IPS-20b (cell line): Measurements from ENCODE around the gene ZNRD2.

Experiments
- H3K27ac ChIP-seq: one replicate; pipeline ENCODE4 v1.5.1; 2013; ENCODE audit warnings: low read length
- H3K27me3 ChIP-seq: 2 replicates; pipeline ENCODE4 v1.6.1; 2013; ENCODE audit warnings: mild to moderate bottlenecking, low read length, inconsistent platforms; ENCODE audit not compliant: insufficient read depth
- H3K36me3 ChIP-seq: 2 replicates; pipeline ENCODE4 v1.6.1; 2013; ENCODE audit warnings: low read depth, mild to moderate bottlenecking, inconsistent platforms, low read length, moderate library complexity; ENCODE audit not compliant: insufficient read depth
- H3K4me1 ChIP-seq: 2 replicates; pipeline ENCODE4 v1.6.1; 2013; ENCODE audit warnings: mild to moderate bottlenecking, control low read depth, inconsistent platforms, low read length, moderate library complexity; ENCODE audit not compliant: insufficient read depth
- H3K4me3 ChIP-seq: 2 replicates; pipeline ENCODE4 v1.5.1; 2013; ENCODE audit warnings: mild to moderate bottlenecking, low read length, inconsistent platforms
- H3K9ac ChIP-seq: 2 replicates; pipeline ENCODE4 v1.6.1; 2013; ENCODE audit warnings: low read depth, mild to moderate bottlenecking, inconsistent platforms, low read length, moderate library complexity
- H3K9me3 ChIP-seq: 2 replicates; pipeline ENCODE4 v1.6.1; 2013; ENCODE audit warnings: mild to moderate bottlenecking, low read depth, low read length, inconsistent platforms; ENCODE audit not compliant: insufficient read depth

Gene ZNRD2

DNA sequence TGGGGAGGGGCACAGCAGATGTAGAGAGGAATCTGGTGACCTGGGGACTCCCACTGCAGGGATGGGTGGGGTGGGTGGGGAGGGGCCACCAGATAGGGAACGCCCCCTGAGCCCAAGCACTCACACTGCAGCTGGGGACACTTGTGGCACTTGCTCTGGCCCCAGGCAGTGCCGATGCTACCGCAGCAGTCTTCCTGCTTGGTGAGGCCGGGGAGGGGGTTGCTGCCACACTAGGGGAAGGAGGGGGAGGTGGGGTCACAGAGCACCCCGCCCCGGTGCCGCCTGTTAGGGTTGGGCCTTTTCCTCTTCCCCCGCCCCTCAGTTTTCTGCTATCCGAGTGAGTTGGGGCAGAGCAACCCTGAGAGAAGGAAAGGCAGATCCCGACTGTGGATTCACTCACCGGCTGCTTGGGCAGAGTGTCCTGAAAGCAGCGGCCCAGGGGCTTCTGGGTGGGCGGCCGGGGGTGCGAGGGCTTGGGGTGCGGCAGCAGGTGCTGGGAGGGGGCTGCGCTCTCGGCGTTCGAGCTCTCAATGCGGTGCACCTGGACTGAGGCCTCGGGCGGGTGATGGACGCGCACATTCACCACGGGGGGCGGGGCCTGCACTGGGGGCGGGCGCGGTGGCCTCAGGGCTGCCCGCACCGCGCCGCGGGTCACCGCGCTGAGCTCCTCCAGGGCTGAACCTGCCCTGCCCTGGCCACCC lies 16.8 kb upstream of the ZNRD2 start:
- Histone ChIP-seq H3K36me3 (no peaks in the 10 kb centered on the region), H3K9ac (no peak overlapping the region), H3K4me1 (peaks cover 14% of the 10 kb centered on the region), H3K4me3 (peak overlapping the region; percentile 63; the same call in 1 of the 2 replicates), H3K27me3 (peaks cover 72% of the 10 kb centered on the region), H3K9me3 (no peaks in the 10 kb centered on the region), H3K27ac (no peak overlapping the region)

DNA sequence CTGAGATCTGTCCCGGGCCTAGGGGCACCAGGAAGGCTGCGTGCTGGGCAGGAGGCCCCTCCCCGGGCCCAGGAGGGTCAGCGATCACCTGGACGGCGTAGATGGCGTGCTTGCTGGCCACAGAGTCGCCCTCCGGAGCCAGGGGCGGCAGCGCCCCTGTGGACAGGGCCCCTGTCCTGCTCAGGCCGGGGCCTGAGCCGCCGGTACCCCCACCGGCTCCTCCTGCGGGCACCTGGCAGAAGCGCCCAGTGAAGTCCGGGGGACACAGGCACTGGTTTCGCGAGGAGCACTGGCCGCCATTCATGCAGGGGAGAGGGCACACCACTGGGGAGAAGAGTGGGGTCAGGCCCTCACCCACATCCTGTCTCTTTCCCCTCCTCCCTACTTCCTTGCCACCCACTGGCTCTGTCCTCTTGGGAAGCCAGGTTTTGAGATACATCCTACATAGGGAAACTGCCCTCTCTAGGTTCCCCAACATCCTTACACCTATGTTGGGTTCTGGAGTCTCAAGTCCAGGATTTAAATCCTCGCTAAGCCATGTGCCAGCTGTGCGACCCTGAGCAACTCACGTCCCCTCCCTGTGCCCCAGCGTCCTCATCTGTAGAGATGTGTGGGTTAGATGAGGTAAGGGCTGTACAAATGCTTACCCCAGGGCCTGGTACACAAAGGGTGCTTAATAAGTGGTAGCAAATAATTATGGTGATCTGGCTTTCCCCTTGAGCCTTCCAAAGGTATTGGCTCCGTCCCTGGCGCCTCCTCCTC lies 16.0 kb upstream of the ZNRD2 start:
- Histone ChIP-seq H3K9ac (no peak overlapping the region), H3K9me3 (no peaks in the 10 kb centered on the region), H3K4me1 (peaks cover 19% of the 10 kb centered on the region), H3K27me3 (peaks cover 72% of the 10 kb centered on the region), H3K27ac (no peak overlapping the region), H3K36me3 (no peaks in the 10 kb centered on the region), H3K4me3 (peak overlapping the region; percentile 63; the same call in 1 of the 2 replicates)

DNA sequence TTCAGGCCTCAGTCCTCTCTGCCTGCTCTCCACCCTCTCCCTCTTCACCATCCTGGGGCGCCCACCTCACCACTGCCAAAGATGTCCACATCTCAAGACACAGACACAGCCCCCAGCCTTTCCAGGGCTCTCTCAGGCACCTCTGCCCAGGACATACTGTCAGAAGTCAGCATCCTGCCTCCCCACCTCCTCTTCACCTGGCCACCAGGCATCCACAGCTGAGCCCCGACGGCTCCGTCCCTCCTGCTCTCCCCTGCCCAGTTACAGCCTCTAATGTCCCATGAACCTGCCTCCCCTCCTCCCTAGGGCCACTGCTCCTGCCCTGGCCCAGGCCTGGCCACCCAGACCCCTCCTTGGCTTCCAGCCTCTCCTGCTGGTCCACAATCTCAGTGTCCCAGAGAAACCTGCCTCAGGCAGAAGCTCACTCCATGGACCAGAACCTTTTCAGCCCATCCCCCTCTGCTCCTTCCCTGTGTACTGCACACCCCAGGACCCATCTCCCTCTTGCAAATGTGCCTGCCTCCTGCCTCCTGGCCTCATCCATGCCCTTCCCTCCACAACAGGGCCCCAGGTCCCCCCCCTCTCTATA lies 15.3 kb upstream of the ZNRD2 start:
- H3K27ac ChIP-seq = no peak overlapping the region
- H3K27me3 ChIP-seq = peaks cover 73% of the 10 kb centered on the region
- H3K4me3 ChIP-seq = no peak overlapping the region
- H3K9ac ChIP-seq = no peak overlapping the region
- H3K9me3 ChIP-seq = no peaks in the 10 kb centered on the region
- H3K4me1 ChIP-seq = peaks cover 26% of the 10 kb centered on the region
- no peaks in the 10 kb centered on the region for H3K36me3 ChIP-seq

DNA sequence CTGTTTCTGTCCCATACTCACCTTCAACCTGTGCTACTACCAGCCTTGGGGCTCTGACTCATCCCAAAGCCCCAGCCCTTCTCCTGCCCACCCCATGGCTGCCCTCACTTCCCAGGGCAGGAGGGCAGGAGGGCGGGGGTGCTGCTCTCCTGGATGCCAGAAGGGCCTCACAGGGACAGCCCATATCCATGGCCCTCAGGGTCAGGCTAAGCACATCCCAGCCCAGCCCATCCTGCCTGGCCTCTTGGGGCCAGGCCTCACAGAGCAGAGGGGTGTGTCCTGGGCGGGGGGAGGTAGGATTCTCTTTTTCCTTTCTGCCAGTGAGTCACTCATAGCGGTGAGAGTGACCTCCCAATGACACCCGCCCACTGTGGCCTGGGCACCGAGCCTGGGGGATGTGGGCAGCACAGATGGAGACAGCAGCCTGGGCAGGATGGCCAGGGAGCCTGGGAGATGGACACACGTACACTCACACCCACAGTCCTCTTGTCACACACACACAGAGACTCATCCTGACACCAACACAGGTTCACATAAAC lies 14.5 kb upstream of the ZNRD2 start:
- peaks cover 31% of the 10 kb centered on the region for H3K4me1 ChIP-seq
- no peak overlapping the region for H3K27ac ChIP-seq
- no peak overlapping the region for H3K9ac ChIP-seq

DNA sequence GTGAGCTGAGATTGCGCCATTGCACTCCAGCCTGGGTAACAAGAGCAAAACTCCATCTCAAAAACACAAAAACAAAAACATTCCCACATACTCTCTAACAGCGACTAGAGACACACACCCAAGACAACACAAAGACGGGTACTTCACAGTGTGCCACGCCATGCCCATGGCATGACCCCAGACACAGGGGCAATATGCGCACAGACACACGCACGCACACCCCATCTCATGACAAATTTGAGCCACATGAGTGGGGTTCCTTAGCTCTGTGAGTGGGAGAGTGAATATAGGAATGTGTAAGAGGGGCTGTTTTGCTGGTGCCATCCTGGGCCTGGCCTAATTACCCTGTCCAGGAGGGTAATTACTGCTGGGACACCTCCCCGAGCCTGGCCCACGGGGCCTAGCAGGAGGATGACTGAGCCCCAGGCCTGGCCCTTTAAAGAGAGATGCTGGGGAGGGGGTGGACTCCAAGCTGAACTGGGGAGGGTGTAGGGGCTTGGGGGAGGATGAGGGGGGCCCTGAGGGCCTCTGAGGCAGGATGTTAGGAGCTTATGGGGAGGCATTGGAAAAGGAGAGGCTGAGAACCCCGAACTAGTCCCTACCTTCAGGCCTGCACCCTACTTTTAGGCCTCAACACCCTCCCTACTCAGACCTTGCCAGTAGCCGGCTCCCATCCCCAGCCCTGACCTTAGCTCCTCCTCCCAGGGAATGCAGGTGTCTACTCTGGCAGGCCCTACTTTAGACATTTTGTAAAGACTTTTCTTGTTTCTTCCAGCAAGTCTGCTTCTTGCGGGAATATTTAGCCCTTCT lies 13.6 kb upstream of the ZNRD2 start:
- H3K4me3 ChIP-seq = peak overlapping the region; percentile 31; the same call in 1 of the 2 replicates
- peaks cover 36% of the 10 kb centered on the region for H3K4me1 ChIP-seq

More for the DNA sequence above, 14.5 kb upstream of the ZNRD2 start:
- H3K4me3 ChIP-seq = no peak overlapping the region
- no peaks in the 10 kb centered on the region for H3K9me3 ChIP-seq
- no peaks in the 10 kb centered on the region for H3K36me3 ChIP-seq
- peaks cover 72% of the 10 kb centered on the region for H3K27me3 ChIP-seq

DNA sequence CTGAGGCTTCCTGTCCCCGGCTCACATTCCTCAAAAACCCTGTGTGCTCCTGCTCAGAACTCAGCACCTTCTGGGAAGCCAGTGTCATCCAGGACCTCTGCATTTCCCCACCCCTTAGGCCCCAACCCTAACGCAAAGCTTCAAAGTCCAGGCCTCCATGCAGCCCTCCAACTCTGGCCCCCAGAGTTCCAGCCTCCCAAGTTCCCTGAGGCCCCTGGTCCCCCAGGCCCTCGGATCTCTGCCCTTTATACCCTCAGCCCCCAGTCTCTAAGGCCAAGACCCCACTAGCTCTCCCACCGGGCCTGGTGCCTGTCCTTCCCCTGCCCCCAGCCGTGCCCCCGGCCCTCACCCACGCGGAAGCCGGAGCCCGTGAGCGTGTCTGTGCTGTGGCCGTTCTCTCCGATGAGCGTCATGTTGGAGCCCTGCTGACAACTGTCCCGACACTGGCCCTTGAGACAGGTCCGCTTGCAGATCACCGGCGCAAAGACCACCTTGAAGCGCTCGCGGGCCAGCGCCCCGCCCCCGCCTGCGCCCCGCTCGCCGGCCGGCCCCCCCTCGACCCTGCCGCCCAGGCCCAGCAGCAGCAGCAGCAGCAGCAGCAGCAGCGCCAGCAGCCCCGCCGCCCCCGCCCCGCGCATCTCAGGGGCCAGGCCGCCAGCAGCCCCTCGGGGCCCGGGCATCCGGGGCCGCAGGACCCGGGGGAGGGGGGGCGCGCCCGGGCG lies 12.8 kb upstream of the ZNRD2 start:
- Histone ChIP-seq H3K27ac (no peak overlapping the region), H3K4me3 (peak overlapping the region; percentile 68; the same call in 1 of the 2 replicates), H3K36me3 (no peaks in the 10 kb centered on the region), H3K9me3 (no peaks in the 10 kb centered on the region), H3K9ac (no peak overlapping the region), H3K4me1 (peaks cover 36% of the 10 kb centered on the region), H3K27me3 (peaks cover 58% of the 10 kb centered on the region)

More for the DNA sequence above, 13.6 kb upstream of the ZNRD2 start:
- peaks cover 64% of the 10 kb centered on the region for H3K27me3 ChIP-seq
- H3K27ac ChIP-seq = no peak overlapping the region
- H3K9ac ChIP-seq = no peak overlapping the region
- H3K9me3 ChIP-seq = no peaks in the 10 kb centered on the region
- no peaks in the 10 kb centered on the region for H3K36me3 ChIP-seq

DNA sequence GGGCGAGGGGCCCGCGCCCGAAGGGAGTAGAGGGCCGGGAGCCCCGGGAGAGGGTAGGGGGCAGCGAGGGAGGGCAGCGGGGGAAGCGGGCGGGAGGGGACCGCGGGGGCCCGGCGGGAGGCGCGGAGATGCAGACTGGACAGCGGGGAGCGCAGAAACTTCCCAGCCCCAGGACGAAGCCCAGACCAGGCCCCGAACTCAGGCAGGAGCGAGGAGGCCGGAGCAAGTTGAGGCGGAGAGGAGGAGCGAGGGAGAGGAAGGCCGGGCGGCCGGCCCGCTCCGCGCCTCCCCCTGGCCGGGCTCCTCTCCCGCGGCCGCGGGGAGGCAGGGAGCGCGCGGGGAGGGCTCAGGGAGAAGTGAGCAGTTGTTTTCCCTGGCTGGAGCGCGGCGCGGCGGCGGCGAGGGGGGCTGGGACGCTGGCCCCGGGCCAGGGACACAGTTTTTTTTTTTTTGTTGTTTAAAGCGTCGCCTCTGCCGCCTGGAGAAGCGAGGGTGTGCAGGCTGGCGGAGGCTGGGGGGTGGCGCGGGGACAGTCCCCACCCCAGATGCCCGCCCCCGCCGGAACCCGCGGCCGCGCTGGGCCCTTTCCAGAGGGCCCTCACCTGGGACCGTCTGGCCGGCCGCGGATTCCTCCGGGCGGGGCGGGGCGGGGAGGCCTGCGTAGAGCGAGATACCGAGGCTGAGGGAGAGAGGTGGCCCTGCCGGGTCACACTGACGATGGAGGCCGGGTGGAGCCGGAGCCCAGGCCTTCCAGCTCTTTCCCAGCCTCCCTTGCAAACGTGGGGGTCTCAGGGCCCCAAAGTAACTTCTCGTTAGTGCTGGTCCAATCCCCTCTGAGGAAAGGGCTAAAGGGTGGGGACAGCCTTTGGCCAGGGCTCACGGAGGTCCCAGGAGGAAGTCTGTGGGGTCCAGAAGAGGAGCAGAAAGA lies 12.0 kb upstream of the ZNRD2 start, which contains the start of gene LTBP3:
LTBP3 (minus strand) TSS at position 358 of the 928 bp plus-strand sequence. CDS start 400 bp downstream, outside the sequence.
- no peaks in the 10 kb centered on the region for H3K9me3 ChIP-seq
- H3K4me1 ChIP-seq = peaks cover 34% of the 10 kb centered on the region
- no peak within 1 kb of the TSS for H3K27ac ChIP-seq
- peaks cover 55% of the 10 kb centered on the region for H3K27me3 ChIP-seq
- peak within 1 kb of the TSS; percentile 68 for H3K4me3 ChIP-seq
- no peaks in the 10 kb centered on the region for H3K36me3 ChIP-seq
- H3K9ac ChIP-seq = peak within 1 kb of the TSS; percentile 58; the same call in 1 of the 2 replicates

DNA sequence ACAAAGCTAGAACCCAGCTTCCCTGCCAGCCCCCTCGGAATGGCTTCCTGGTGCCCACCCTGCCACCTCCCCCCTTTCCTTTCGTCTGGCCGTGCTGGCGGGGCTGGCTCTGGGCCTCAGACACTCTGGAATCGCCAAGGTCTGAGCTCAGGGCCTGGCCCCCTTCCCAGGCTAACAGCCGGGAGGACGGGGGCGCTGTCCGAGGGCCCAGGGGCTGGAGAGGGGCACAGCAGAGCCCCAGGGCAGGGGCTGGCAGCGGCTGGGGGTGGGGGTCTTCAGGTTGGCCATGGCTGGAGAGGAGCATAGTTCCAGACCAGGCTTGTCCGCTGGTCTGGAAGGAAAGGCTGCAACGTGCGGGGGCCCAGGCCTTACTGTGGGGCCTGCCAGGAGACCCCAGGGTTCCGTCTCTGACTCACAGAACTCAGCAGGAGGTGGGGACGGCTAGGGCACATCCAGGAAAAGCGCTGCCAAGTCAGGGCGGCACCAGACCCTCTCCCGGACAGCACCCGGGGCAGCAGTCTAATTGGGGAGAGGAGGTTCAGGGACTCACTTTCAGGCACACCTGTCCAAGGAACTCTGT lies 11.3 kb upstream of the ZNRD2 start:
- Histone ChIP-seq H3K9me3 (no peaks in the 10 kb centered on the region), H3K4me1 (peaks cover 31% of the 10 kb centered on the region), H3K27me3 (peaks cover 51% of the 10 kb centered on the region), H3K9ac (peak overlapping the region; percentile 58; the same call in 1 of the 2 replicates), H3K27ac (no peak overlapping the region), H3K36me3 (no peaks in the 10 kb centered on the region), H3K4me3 (peak overlapping the region; percentile 68)

DNA sequence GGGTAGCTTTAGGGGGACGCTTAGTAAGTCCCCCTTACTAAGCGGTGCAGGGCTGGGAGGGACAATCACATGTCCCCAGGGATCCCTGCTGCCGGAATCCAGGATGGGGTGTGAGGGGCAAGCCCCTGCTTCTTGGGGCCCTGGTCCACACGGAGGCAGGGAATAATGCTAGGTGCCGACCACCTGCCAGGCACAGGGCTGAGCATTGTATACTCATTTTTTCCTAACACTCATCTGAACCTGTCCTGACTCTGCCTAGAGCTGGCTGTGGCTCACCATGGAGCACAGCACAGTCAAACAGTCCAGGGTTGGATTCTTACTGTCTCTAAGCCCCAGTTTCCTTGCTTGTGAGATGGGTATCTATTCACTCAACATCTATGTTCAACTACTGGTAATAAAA lies 10.7 kb upstream of the ZNRD2 start:
- Histone ChIP-seq H3K9ac (no peak overlapping the region), H3K9me3 (no peaks in the 10 kb centered on the region), H3K36me3 (no peaks in the 10 kb centered on the region), H3K4me1 (peaks cover 28% of the 10 kb centered on the region), H3K27ac (no peak overlapping the region), H3K27me3 (peaks cover 46% of the 10 kb centered on the region), H3K4me3 (no peak overlapping the region)
